HCT116 (cell line): ENCODE measurements around the gene ERVFRD-1. TPM values are rescaled to one million over a fixed set of nuclear protein-coding genes. Genes with fewer than 3 reads are reported as not detected.

Experiments used
- ATAC-seq: fragments of 200-7000 bp; cut with Tn5 transposase; 2 replicates; pipeline ENCODE4 v1.9.1; 2020; ENCODE audit warnings: mild to moderate bottlenecking, moderate library complexity
- BruUV-seq: library from RNA; stranded (reverse); fragments of 400-500 nt; replicated peaks from 2 replicates; lab custom pipeline; 2021; lab: Mats Ljungman, UMichigan
- CTCF ChIA-PET: fragments of 300-600 bp; sonication (Branson Sonifier 250); formaldehyde crosslinking; loops from one replicate; lab custom pipeline; 2021; ENCODE audit warnings: antibody characterized with exemption; lab: Charles Lee
- POLR2A ChIA-PET: fragments of 300-600, 350-600 bp; sonication (Branson Sonifier 250); formaldehyde crosslinking; loops from one replicate; lab custom pipeline; 2021; ENCODE audit warnings: antibody characterized with exemption; lab: Charles Lee
- RAD21 ChIA-PET, 2 experiments: fragments of 300-600 bp; sonication (Branson Sonifier 250); formaldehyde crosslinking; loops; one replicate each; lab custom pipeline; 2023; ENCODE audit warnings: low total read pairs in 2 of 2; ENCODE audit not compliant: uncharacterized antibody in 2 of 2, unreplicated experiment in 2 of 2, low non-redundant PET in 1 of 2; lab: Charles Lee
- DNase-seq: peaks from one replicate; pipeline ENCODE4 v3.0.0-alpha.2; 2010; ENCODE audit warnings: low read depth, low spot score
- H2AFZ ChIP-seq: fragments of 200-600 bp; shearing (Covaris generic), sonication (generic); 2 replicates; pipeline ENCODE4 v1.6.1; 2017; ENCODE audit warnings: low read depth, mixed run types, mixed read lengths, antibody characterized with exemption, low read length; ENCODE audit not compliant: poor library complexity, severe bottlenecking
- H3K27ac ChIP-seq: 2 replicates; pipeline ENCODE4 v1.5.1; 2012; ENCODE audit warnings: low read depth, low read length
- H3K27me3 ChIP-seq: fragments of 200-600 bp; sonication (generic); 2 replicates; pipeline ENCODE4 v1.6.1; 2016; ENCODE audit warnings: mixed run types, low read length, mixed read lengths; ENCODE audit not compliant: insufficient read depth
- H3K36me3 ChIP-seq, 2 experiments: fragments of 200-500 bp in 1 of 2; fragments of 200-600 bp in 1 of 2; sonication (Bioruptor generic) in 1 of 2; sonication (generic) in 1 of 2; 2 replicates each; pipeline versions ENCODE4 v1.5.1 to v1.6.1; 2014 to 2016; ENCODE audit warnings: low read length in 2 of 2, inconsistent platforms in 1 of 2, mixed read lengths in 1 of 2, mixed run types in 1 of 2; ENCODE audit not compliant: insufficient read depth in 2 of 2, control insufficient read depth in 1 of 2
- H3K4me1 ChIP-seq, 2 experiments: fragments of 200-600 bp in 1 of 2; sonication (generic) in 1 of 2; 2 replicates each; pipeline versions ENCODE4 v1.5.1 to v1.6.1; 2012 to 2017; ENCODE audit warnings: low read length in 2 of 2, inconsistent platforms in 1 of 2, mild to moderate bottlenecking in 1 of 2, mixed read lengths in 1 of 2, mixed run types in 1 of 2, moderate library complexity in 1 of 2; ENCODE audit not compliant: insufficient read depth in 2 of 2, control insufficient read depth in 1 of 2
- H3K4me2 ChIP-seq: fragments of 200-600 bp; sonication (generic); 2 replicates; pipeline ENCODE4 v1.6.1; 2017; ENCODE audit warnings: mixed run types, low read length, mixed read lengths
- H3K4me3 ChIP-seq, 2 experiments: fragments of 200-600 bp in 1 of 2; sonication (generic) in 1 of 2; replicated peaks in 1 of 2; 2 replicates each; pipeline ENCODE4 v1.5.1; 2011 to 2016; ENCODE audit warnings: low read length in 2 of 2, control low read depth in 1 of 2, low read depth in 1 of 2, mild to moderate bottlenecking in 1 of 2, mixed read lengths in 1 of 2, mixed run types in 1 of 2
- H3K79me2 ChIP-seq: fragments of 200-600 bp; sonication (generic); 2 replicates; pipeline ENCODE4 v1.6.1; 2017; ENCODE audit warnings: mild to moderate bottlenecking, mixed run types, low read length, moderate library complexity, mixed read lengths; ENCODE audit not compliant: insufficient read depth
- H3K9ac ChIP-seq: fragments of 200-600 bp; sonication (generic); 2 replicates; pipeline ENCODE4 v1.6.1; 2016; ENCODE audit warnings: low read length, mixed read lengths
- H3K9me2 ChIP-seq: fragments of 200-600 bp; sonication (generic), shearing (Covaris generic); 2 replicates; pipeline ENCODE4 v1.6.1; 2017; ENCODE audit warnings: mixed run types, mild to moderate bottlenecking, moderate library complexity; ENCODE audit not compliant: insufficient read depth
- H3K9me3 ChIP-seq, 2 experiments: fragments of 200-500 bp in 1 of 2; fragments of 200-600 bp in 1 of 2; sonication (Bioruptor generic) in 1 of 2; sonication (generic) in 1 of 2; 2 replicates each; pipeline ENCODE4 v1.6.1; 2014 to 2017; ENCODE audit warnings: low read length in 2 of 2, mixed read lengths in 2 of 2, inconsistent platforms in 1 of 2, low read depth in 1 of 2, mild to moderate bottlenecking in 1 of 2, mixed run types in 1 of 2, moderate library complexity in 1 of 2; ENCODE audit not compliant: control insufficient read depth in 1 of 2, insufficient read depth in 1 of 2
- H4K20me1 ChIP-seq: fragments of 200-600 bp; sonication (generic), shearing (Covaris generic); 2 replicates; pipeline ENCODE4 v1.6.1; 2017; ENCODE audit warnings: mixed run types, mild to moderate bottlenecking, moderate library complexity; ENCODE audit not compliant: insufficient read depth
- CBX3 ChIP-seq: IDR thresholded peaks from 2 replicates; pipeline ENCODE4 v1.6.1; 2012; ENCODE audit warnings: low read depth
- CEBPB ChIP-seq: IDR thresholded peaks from 2 replicates; pipeline ENCODE4 v1.6.1; 2012; ENCODE audit warnings: low read depth
- ELF1 ChIP-seq: IDR thresholded peaks from 2 replicates; pipeline ENCODE4 v1.6.1; 2012; ENCODE audit warnings: low read depth, borderline replicate concordance
- EZH2phosphoT487 ChIP-seq: fragments of 200-600 bp; IDR thresholded peaks from 2 replicates; pipeline ENCODE4 v1.6.1; 2018; ENCODE audit warnings: antibody characterized with exemption, borderline replicate concordance
- FOSL1 ChIP-seq: IDR thresholded peaks from 2 replicates; pipeline ENCODE4 v1.6.1; 2012; ENCODE audit warnings: low read depth
- JUND ChIP-seq: IDR thresholded peaks from 2 replicates; pipeline ENCODE4 v1.6.1; 2012
- POLR2A ChIP-seq: IDR thresholded peaks from 2 replicates; pipeline ENCODE4 v1.7.0; 2011; ENCODE audit warnings: borderline replicate concordance; ENCODE audit not compliant: insufficient read depth, insufficient read length; ENCODE audit errors: extremely low read depth
- POLR2AphosphoS5 ChIP-seq: IDR thresholded peaks from 2 replicates; pipeline ENCODE4 v1.6.1; 2011; ENCODE audit warnings: mild to moderate bottlenecking, low read depth, low read length, moderate library complexity
- SP1 ChIP-seq: IDR thresholded peaks from 2 replicates; pipeline ENCODE4 v1.6.1; 2012; ENCODE audit warnings: low read depth
- SRF ChIP-seq: IDR thresholded peaks from 2 replicates; pipeline ENCODE4 v1.6.1; 2012; ENCODE audit warnings: low read depth
- YY1 ChIP-seq: IDR thresholded peaks from 2 replicates; pipeline ENCODE4 v1.6.1; 2011; ENCODE audit warnings: low read length, low read depth, moderate library complexity, mild to moderate bottlenecking; ENCODE audit not compliant: insufficient replicate concordance; ENCODE audit errors: extremely low read depth
- intact Hi-C: fragments of 100-400 bp; cut with micrococcal nuclease; formaldehyde crosslinking; loops from 2 replicates; pipeline ENCODE4 v1.10.0; 2022
- total RNA-seq: library from RNA; stranded (reverse); gene quantifications from one replicate; pipeline ENCODE4 v1.2.1, GENCODE V29; 2021; ENCODE audit not compliant: unreplicated experiment
- TF ChIP-seq, protein P1 (sequence below): IDR thresholded peaks from 2 replicates; pipeline ENCODE4 v1.6.1; 2011; ENCODE audit warnings: mild to moderate bottlenecking, low read length, moderate library complexity; ENCODE audit not compliant: insufficient replicate concordance; ENCODE audit errors: extremely low read depth
- TF ChIP-seq, protein P2 (sequence below): IDR thresholded peaks from 2 replicates; pipeline ENCODE4 v1.6.1; 2012

ERVFRD-1 gene
- total RNA-seq, 1 experiment from 2014 or later, result not detected

DNA sequence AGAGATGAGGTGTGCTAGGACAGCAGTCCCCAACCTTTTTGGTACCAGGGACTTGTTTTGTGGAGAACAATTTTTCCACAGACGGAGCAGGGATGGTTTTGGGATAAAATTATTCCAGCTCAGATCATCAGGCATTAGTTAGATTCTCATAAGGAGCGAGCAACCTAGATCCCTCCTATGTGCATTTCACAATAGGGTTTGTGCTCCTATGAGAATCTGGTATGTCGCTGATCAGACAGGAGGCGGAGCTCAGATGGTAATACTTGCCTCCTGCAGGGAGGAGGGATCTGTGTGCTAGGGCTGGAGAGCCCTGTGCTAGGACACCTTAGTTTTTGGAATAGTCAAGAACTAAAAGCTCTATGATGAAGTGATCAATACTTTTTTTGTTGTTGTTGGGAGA is 15.4 kb downstream of the ERVFRD-1 start:
- Histone ChIP-seq H3K9me2 (no peaks in the 10 kb centered on the region), H3K36me3 (0 out of 4 replicates have a peak, but pooled peaks cover 0 to 3% of the 10 kb centered on the region in 2 experiments), H3K27me3 (no peaks in the 10 kb centered on the region), H3K4me2 (peak overlapping the region; percentile 89), H3K9me3 (no peaks in the 10 kb centered on the region), H3K79me2 (peaks cover 67% of the 10 kb centered on the region), H3K4me1 (peaks cover 13 to 26% of the 10 kb centered on the region in 2 experiments), H3K4me3 (peak overlapping the region; percentile 75 to 85; a peak in 3 of 4 replicates), H3K9ac (peak overlapping the region; percentile 89), H3K27ac (peak overlapping the region; percentile 81; the same call in 1 of the 2 replicates), H4K20me1 (peaks cover 10% of the 10 kb centered on the region; the same call in 1 of the 2 replicates), H2AFZ (no peak overlapping the region)
- intact Hi-C loops, result no loop called here
- ATAC-seq (peak; percentile 39), DNase-seq (peak; percentile 54)
- peak; percentile 81 for TF ChIP-seq CEBPB
- no peak for TF ChIP-seq SRF
- no TSS peak for BruUV-seq
- ChIA-PET CTCF (interaction anchor here (1.1 kb wide), 1 partner anchor 401 kb away, joined by 4 read pairs; no protein-coding TSS in a partner anchor), RAD21 (no interaction called here), POLR2A (interaction anchor here (1.0 kb wide), 1 partner anchor 57 kb away, joined by 3 read pairs; no protein-coding TSS in a partner anchor)

DNA sequence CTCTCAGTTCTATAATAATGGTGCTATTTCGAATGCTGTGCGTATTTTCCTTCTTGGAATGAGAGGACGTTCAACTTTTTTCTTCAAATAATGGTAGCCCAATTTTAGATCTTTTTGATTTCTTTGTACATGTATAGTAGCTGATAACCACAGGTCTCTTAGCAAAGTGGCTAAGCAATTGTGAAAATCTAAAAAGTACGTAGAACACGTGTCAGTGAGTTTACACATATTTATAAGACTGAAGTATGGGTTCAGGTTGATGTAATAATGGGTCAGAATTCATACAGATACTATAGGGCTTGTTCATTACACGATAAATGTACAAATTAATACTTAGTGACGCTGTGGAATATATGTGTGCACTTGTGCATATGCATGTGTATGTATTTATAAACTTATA is 16.6 kb downstream of the ERVFRD-1 start:
- RAD21 ChIA-PET, result no interaction called here
- TF ChIP-seq POLR2A (no peak), YY1 (no peak), ELF1 (no peak), CBX3 (no peak), SRF (no peak), POLR2AphosphoS5 (no peak), EZH2phosphoT487 (no peak), JUND (no peak), FOSL1 (no peak), SP1 (no peak)
- TF ChIP-seq, protein P1, sequence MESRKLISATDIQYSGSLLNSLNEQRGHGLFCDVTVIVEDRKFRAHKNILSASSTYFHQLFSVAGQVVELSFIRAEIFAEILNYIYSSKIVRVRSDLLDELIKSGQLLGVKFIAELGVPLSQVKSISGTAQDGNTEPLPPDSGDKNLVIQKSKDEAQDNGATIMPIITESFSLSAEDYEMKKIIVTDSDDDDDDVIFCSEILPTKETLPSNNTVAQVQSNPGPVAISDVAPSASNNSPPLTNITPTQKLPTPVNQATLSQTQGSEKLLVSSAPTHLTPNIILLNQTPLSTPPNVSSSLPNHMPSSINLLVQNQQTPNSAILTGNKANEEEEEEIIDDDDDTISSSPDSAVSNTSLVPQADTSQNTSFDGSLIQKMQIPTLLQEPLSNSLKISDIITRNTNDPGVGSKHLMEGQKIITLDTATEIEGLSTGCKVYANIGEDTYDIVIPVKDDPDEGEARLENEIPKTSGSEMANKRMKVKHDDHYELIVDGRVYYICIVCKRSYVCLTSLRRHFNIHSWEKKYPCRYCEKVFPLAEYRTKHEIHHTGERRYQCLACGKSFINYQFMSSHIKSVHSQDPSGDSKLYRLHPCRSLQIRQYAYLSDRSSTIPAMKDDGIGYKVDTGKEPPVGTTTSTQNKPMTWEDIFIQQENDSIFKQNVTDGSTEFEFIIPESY, result no peak
- TF ChIP-seq, protein P2, sequence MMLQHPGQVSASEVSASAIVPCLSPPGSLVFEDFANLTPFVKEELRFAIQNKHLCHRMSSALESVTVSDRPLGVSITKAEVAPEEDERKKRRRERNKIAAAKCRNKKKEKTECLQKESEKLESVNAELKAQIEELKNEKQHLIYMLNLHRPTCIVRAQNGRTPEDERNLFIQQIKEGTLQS, result no peak
- TF ChIP-seq, all 23 proteins: peak for 0
- ChIA-PET POLR2A (no interaction called here), CTCF (no interaction called here)
- H2AFZ ChIP-seq, result no peak overlapping the region
- peak overlapping the region; percentile 75 to 85 for H3K4me3 ChIP-seq
- ATAC-seq, result no peak
- H3K79me2 ChIP-seq, result peaks cover 56% of the 10 kb centered on the region
- intact Hi-C loops, result no loop called here
- DNase-seq, result no peak
- no TSS peak for BruUV-seq
- H4K20me1 ChIP-seq, result peaks cover 10% of the 10 kb centered on the region; the same call in 1 of the 2 replicates
- H3K9me3 ChIP-seq, result no peaks in the 10 kb centered on the region
- H3K27ac ChIP-seq, result peak overlapping the region; percentile 81
- H3K9ac ChIP-seq, result peak overlapping the region; percentile 89
- 0 out of 4 replicates have a peak, but pooled peaks cover 0 to 3% of the 10 kb centered on the region in 2 experiments for H3K36me3 ChIP-seq
- H3K9me2 ChIP-seq, result no peaks in the 10 kb centered on the region
- peak overlapping the region; percentile 89 for H3K4me2 ChIP-seq
- peaks cover 13 to 26% of the 10 kb centered on the region in 2 experiments for H3K4me1 ChIP-seq
- H3K27me3 ChIP-seq, result no peaks in the 10 kb centered on the region
